Fibroblast of skin of left biceps (primary cell): ENCODE measurements around the gene ERGIC1.
"Not testable (repeated sequence)": the region's sequence is repeated elsewhere in the genome, so short reads cannot be mapped to it uniquely, and the experiment has no call there.

Experiments
- DNase-seq, 2 experiments: peaks; one replicate each; pipeline ENCODE4 v3.0.0-alpha.2; 2013; ENCODE audit warnings: low read depth in 2 of 2

The ERGIC1 gene

GRCh38 chr5:172800088-172800551 is 33.9 kb upstream of the ERGIC1 start:
- no peak for DNase-seq

GRCh38 chr5:172801179-172801671 is 32.8 kb upstream of the ERGIC1 start:
- DNase-seq = peak; percentile 81 to 83

- DNase-seq = no peak
Measured at GRCh38 chr5:172802112-172802511, 31.9 kb upstream of the ERGIC1 start.

- no peak for DNase-seq
Measured at GRCh38 chr5:172802567-172803176, 31.4 kb upstream of the ERGIC1 start.

- DNase-seq = no peak
Measured at GRCh38 chr5:172805018-172805683, 28.9 kb upstream of the ERGIC1 start.

- DNase-seq = no peak
Measured at GRCh38 chr5:172805736-172806255, 28.3 kb upstream of the ERGIC1 start.

GRCh38 chr5:172806897-172807672 is 27.0 kb upstream of the ERGIC1 start:
- DNase-seq = peak in 1 of 2 experiments; percentile 32

- no peak for DNase-seq
Measured at GRCh38 chr5:172807766-172808311, 26.2 kb upstream of the ERGIC1 start.

GRCh38 chr5:172809774-172810173 is 24.3 kb upstream of the ERGIC1 start:
- no peak for DNase-seq

- not testable (repeated sequence) for DNase-seq
Measured at GRCh38 chr5:172810996-172811395, 23.1 kb upstream of the ERGIC1 start.

GRCh38 chr5:172815631-172816030 is 18.4 kb upstream of the ERGIC1 start:
- DNase-seq = no peak

- DNase-seq = peak in 1 of 2 experiments; percentile 48
Measured at GRCh38 chr5:172816925-172817562, 17.0 kb upstream of the ERGIC1 start.

GRCh38 chr5:172817664-172818063 is 16.4 kb upstream of the ERGIC1 start:
- no peak for DNase-seq

- DNase-seq = no peak
Measured at GRCh38 chr5:172818081-172818480, 16.0 kb upstream of the ERGIC1 start.

- DNase-seq = no peak
Measured at GRCh38 chr5:172819569-172819968, 14.5 kb upstream of the ERGIC1 start.

GRCh38 chr5:172820046-172820767 is 13.8 kb upstream of the ERGIC1 start:
- DNase-seq = no peak

GRCh38 chr5:172821340-172821985 is 12.6 kb upstream of the ERGIC1 start:
- no peak for DNase-seq

GRCh38 chr5:172823840-172824362 is 10.2 kb upstream of the ERGIC1 start:
- no peak for DNase-seq

- no peak for DNase-seq
Measured at GRCh38 chr5:172825610-172826204, 8.3 kb upstream of the ERGIC1 start.

GRCh38 chr5:172827841-172828240 is 6.2 kb upstream of the ERGIC1 start:
- no peak for DNase-seq
